ENCODE measurements around the gene ALPP.
"Not testable (repeated sequence)": the region's sequence is repeated elsewhere in the genome, so short reads cannot be mapped to it uniquely, and the experiment has no call there.

ALPP gene

GRCh38 chr2:232407428-232408150, 29.0 kb downstream of the ALPP start:
- DNase-seq, result not testable (repeated sequence)

GRCh38 chr2:232408269-232408668, 29.7 kb downstream of the ALPP start:
- DNase-seq, result not testable (repeated sequence)

GRCh38 chr2:232409617-232410016, 31.1 kb downstream of the ALPP start:
- DNase-seq, result not testable (repeated sequence)

GRCh38 chr2:232410238-232410900, 31.8 kb downstream of the ALPP start:
- no peak for DNase-seq

- DNase-seq, result no peak
Observed at GRCh38 chr2:232411901-232412629, 33.5 kb downstream of the ALPP start.

GRCh38 chr2:232412986-232413385, 34.4 kb downstream of the ALPP start:
- no peak for DNase-seq

- no peak for DNase-seq
Observed at GRCh38 chr2:232415138-232415690, 36.7 kb downstream of the ALPP start.

- no peak for DNase-seq
Observed at GRCh38 chr2:232415736-232416520, 37.4 kb downstream of the ALPP start.

GRCh38 chr2:232416521-232417470, 38.2 kb downstream of the ALPP start:
- DNase-seq, result no peak

- DNase-seq, result no peak
Observed at GRCh38 chr2:232417489-232417888, 38.9 kb downstream of the ALPP start.

- no peak for DNase-seq
Observed at GRCh38 chr2:232418056-232418455, 39.5 kb downstream of the ALPP start.

- DNase-seq, result no peak
Observed at GRCh38 chr2:232418466-232419244, 40.1 kb downstream of the ALPP start.

GRCh38 chr2:232419245-232420072, 40.9 kb downstream of the ALPP start:
- no peak for DNase-seq

- no peak for DNase-seq
Observed at GRCh38 chr2:232420073-232420454, 41.5 kb downstream of the ALPP start.

- no peak for DNase-seq
Observed at GRCh38 chr2:232420463-232421188, 42.1 kb downstream of the ALPP start.

- no peak for DNase-seq
Observed at GRCh38 chr2:232421189-232421785, 42.7 kb downstream of the ALPP start.

- DNase-seq, result no peak
Observed at GRCh38 chr2:232422051-232422450, 43.5 kb downstream of the ALPP start.

- DNase-seq, result not testable (repeated sequence)
Observed at GRCh38 chr2:232422996-232423395, 44.4 kb downstream of the ALPP start.

- DNase-seq, result not testable (repeated sequence)
Observed at GRCh38 chr2:232423407-232423806, 44.9 kb downstream of the ALPP start.
